Mucosa of rectum (tissue), 2 donors: ENCODE measurements around the gene IFNB1.

ENCODE experiments used
- H3K27ac ChIP-seq, 2 donors: one replicate each; pipeline ENCODE4 v1.7.0; 2013; ENCODE audit warnings: inconsistent platforms in 2 of 2, low read depth in 2 of 2, low read length in 2 of 2
- H3K27me3 ChIP-seq, 2 donors: one replicate each; pipeline ENCODE4 v1.7.0; 2013; ENCODE audit warnings: low read length in 2 of 2; ENCODE audit not compliant: control insufficient read depth in 2 of 2, insufficient read depth in 2 of 2
- H3K36me3 ChIP-seq, 2 donors: one replicate each; pipeline ENCODE4 v1.7.0; 2013; ENCODE audit warnings: low read length in 2 of 2; ENCODE audit not compliant: control insufficient read depth in 2 of 2, insufficient read depth in 2 of 2
- H3K4me1 ChIP-seq, 2 donors: one replicate each; pipeline ENCODE4 v1.7.0; 2013; ENCODE audit warnings: low read length in 2 of 2, mild to moderate bottlenecking in 1 of 2; ENCODE audit not compliant: control insufficient read depth in 2 of 2, insufficient read depth in 2 of 2
- H3K4me3 ChIP-seq, 2 donors: one replicate each; pipeline ENCODE4 v1.7.0; 2013; ENCODE audit warnings: low read length in 2 of 2
- H3K9ac ChIP-seq, 2 donors: one replicate each; pipeline ENCODE4 v1.7.0; 2013; ENCODE audit warnings: low read length in 2 of 2, low read depth in 1 of 2, mild to moderate bottlenecking in 1 of 2
- H3K9me3 ChIP-seq, 2 donors: one replicate each; pipeline ENCODE4 v1.7.0; 2013; ENCODE audit warnings: low read length in 2 of 2; ENCODE audit not compliant: control insufficient read depth in 2 of 2
- donor health status: healthy.
- donor health status: Normal muscosa, but diverticular disease.

The IFNB1 gene

GRCh38 chr9:21031808-21032183 is 45.9 kb downstream of the IFNB1 start:
- Histone ChIP-seq H3K27me3 (no peaks in the 10 kb centered on the region), H3K27ac (peak overlapping the region; percentile 72 to 81), H3K4me1 (peaks cover 0 to 2% of the 10 kb centered on the region in 2 donors), H3K9ac (peak overlapping the region in 1 of 2 donors; percentile 44), H3K4me3 (peak overlapping the region; percentile 60 to 76), H3K9me3 (no peaks in the 10 kb centered on the region), H3K36me3 (no peaks in the 10 kb centered on the region)

- H3K36me3 ChIP-seq, result no peaks in the 10 kb centered on the region
- peak within 1 kb of the TSS; percentile 60 to 76 for H3K4me3 ChIP-seq
- peak within 1 kb of the TSS; percentile 72 to 81 for H3K27ac ChIP-seq
- H3K4me1 ChIP-seq, result peaks cover 0 to 2% of the 10 kb centered on the region in 2 donors
- H3K27me3 ChIP-seq, result no peaks in the 10 kb centered on the region
- H3K9ac ChIP-seq, result peak within 1 kb of the TSS; percentile 44 to 48
- no peaks in the 10 kb centered on the region for H3K9me3 ChIP-seq
Measured at GRCh38 chr9:21031091-21031807, 46.5 kb downstream of the IFNB1 start, which contains the start of gene HACD4. Gene HACD4, minus strand, starts transcription at chr9:21031640. Its CDS starts 50 bp downstream, at chr9:21031590.

- Histone ChIP-seq H3K4me1 (peaks cover 0 to 2% of the 10 kb centered on the region in 2 donors), H3K27me3 (no peaks in the 10 kb centered on the region), H3K36me3 (no peaks in the 10 kb centered on the region), H3K27ac (peak overlapping the region; percentile 72 to 81), H3K9me3 (no peaks in the 10 kb centered on the region), H3K4me3 (peak overlapping the region; percentile 60 to 76), H3K9ac (peak overlapping the region; percentile 44 to 48)
Measured at GRCh38 chr9:21030389-21031035, 47.2 kb downstream of the IFNB1 start.

- H3K27ac ChIP-seq, result no peak overlapping the region
- no peaks in the 10 kb centered on the region for H3K27me3 ChIP-seq
Measured at GRCh38 chr9:21029661-21030060, 48.1 kb downstream of the IFNB1 start.

GRCh38 chr9:21028466-21028865 is 49.3 kb downstream of the IFNB1 start:
- Histone ChIP-seq H3K27me3 (no peaks in the 10 kb centered on the region), H3K4me3 (no peak overlapping the region), H3K4me1 (peaks cover 0 to 2% of the 10 kb centered on the region in 2 donors), H3K27ac (no peak overlapping the region), H3K9me3 (no peaks in the 10 kb centered on the region), H3K36me3 (no peaks in the 10 kb centered on the region), H3K9ac (no peak overlapping the region)

More at GRCh38 chr9:21029661-21030060, 48.1 kb downstream of the IFNB1 start:
- Histone ChIP-seq H3K36me3 (no peaks in the 10 kb centered on the region), H3K9ac (no peak overlapping the region), H3K9me3 (no peaks in the 10 kb centered on the region), H3K4me1 (peaks cover 0 to 2% of the 10 kb centered on the region in 2 donors), H3K4me3 (no peak overlapping the region)

- Histone ChIP-seq H3K4me3 (no peak overlapping the region), H3K4me1 (peaks cover 0 to 2% of the 10 kb centered on the region in 2 donors), H3K9ac (no peak overlapping the region), H3K36me3 (no peaks in the 10 kb centered on the region), H3K27me3 (no peaks in the 10 kb centered on the region), H3K27ac (no peak overlapping the region), H3K9me3 (no peaks in the 10 kb centered on the region)
Measured at GRCh38 chr9:21027295-21027694, 50.4 kb downstream of the IFNB1 start.
